Panc1 (cell line): Measurements from ENCODE around the gene LMCD1.

Experiments used
- POLR2AphosphoS5 ChIP-seq: IDR thresholded peaks from 2 replicates; pipeline ENCODE4 v1.6.1; 2012; ENCODE audit warnings: mild to moderate bottlenecking, low read depth, low read length, moderate library complexity
- TCF7L2 ChIP-seq: IDR thresholded peaks from 2 replicates; pipeline ENCODE4 v1.6.1; 2011; ENCODE audit warnings: mild to moderate bottlenecking, low read depth, low read length, inconsistent platforms
- TF ChIP-seq, protein P1 (sequence below): fragments of 450-650 bp; IDR thresholded peaks from 2 replicates; pipeline ENCODE4 v1.5.1; 2017; ENCODE audit warnings: mild to moderate bottlenecking

DNA sequence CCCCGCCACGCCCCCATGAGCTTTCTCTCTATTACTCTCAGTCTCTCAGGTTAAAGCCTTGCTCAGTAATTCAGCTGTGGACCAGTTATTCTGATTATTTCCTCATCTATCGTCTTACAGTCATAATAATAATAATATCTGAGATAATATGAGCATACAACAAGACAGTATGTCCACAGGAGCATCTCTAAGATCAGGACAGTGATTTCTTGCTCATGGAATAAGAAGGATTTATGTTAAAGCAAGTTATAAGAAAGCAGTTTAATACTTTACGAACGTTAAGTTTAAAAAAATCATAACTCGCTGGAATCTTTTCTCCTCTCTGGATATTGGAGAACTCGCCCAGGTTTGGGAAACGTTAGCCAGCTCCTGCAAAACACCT, 643 bp upstream of the LMCD1 start:
- TF ChIP-seq, protein P1, sequence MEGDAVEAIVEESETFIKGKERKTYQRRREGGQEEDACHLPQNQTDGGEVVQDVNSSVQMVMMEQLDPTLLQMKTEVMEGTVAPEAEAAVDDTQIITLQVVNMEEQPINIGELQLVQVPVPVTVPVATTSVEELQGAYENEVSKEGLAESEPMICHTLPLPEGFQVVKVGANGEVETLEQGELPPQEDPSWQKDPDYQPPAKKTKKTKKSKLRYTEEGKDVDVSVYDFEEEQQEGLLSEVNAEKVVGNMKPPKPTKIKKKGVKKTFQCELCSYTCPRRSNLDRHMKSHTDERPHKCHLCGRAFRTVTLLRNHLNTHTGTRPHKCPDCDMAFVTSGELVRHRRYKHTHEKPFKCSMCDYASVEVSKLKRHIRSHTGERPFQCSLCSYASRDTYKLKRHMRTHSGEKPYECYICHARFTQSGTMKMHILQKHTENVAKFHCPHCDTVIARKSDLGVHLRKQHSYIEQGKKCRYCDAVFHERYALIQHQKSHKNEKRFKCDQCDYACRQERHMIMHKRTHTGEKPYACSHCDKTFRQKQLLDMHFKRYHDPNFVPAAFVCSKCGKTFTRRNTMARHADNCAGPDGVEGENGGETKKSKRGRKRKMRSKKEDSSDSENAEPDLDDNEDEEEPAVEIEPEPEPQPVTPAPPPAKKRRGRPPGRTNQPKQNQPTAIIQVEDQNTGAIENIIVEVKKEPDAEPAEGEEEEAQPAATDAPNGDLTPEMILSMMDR, result no peak
- TF ChIP-seq POLR2AphosphoS5 (no peak), TCF7L2 (no peak)
